ENCODE data around the gene ADAMTS18. TPM values are rescaled to one million over a fixed set of nuclear protein-coding genes. Genes with fewer than 3 reads are reported as not detected.

Gene ADAMTS18
- total RNA-seq, 2 experiments from 2014 or later = not detected

DNA sequence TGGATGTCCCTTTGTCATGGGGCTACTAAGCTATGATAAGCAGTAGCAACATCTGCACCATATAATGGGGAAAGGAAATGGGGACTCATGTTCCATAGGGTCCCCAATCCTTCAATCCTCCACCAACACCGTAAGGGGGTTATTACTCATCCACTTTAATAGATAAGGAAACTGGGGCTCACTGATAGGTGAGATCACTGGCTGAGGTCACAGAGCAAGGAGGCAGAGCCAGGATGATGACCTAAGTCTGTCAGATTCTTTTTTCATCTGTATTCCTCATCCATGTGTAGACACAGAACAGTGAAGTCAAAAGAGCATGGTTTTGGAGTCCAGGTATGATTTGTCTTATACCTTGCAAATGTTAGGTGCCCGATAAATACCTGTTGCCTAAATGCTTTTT, 10.5 kb upstream of the ADAMTS18 start:
- Histone ChIP-seq H3K79me2 (ENCODE audit: insufficient read depth, low read depth, low read length) (no peaks in the 10 kb centered on the region), H2AFZ (ENCODE audit: low read length) (no peak overlapping the region), H4K20me1 (ENCODE audit: insufficient read depth, low read length) (no peaks in the 10 kb centered on the region), H3K4me2 (ENCODE audit: low read length) (no peak overlapping the region), H3K9me2 (ENCODE audit: insufficient read depth, low read length) (no peaks in the 10 kb centered on the region), H3K27ac (ENCODE audit: low read depth, low read length, poor library complexity, severe bottlenecking) (no peak overlapping the region), H3K4me1 (ENCODE audit: insufficient read depth, low read length, poor library complexity, severe bottlenecking) (no peaks in the 10 kb centered on the region), H3K36me3 (ENCODE audit: insufficient read depth, low read length) (no peaks in the 10 kb centered on the region), H3K9me3 (ENCODE audit: low read length) (no peaks in the 10 kb centered on the region), H3K4me3 (ENCODE audit: low read depth, low read length, poor library complexity, severe bottlenecking) (no peak overlapping the region)
- DNase-seq (ENCODE audit: low spot score) = no peak
- no TSS peak for BruUV-seq (replicated peaks)
- CTCF ChIA-PET (ENCODE audit: unreplicated experiment) = no interaction called here
- intact Hi-C loops (cut with micrococcal nuclease; ENCODE audit: unreplicated experiment) = no loop called here
- POLR2A ChIA-PET = interaction anchor here (0.6 kb wide), 1 partner anchor 34 kb away, joined by 3 read pairs; no protein-coding TSS in a partner anchor
- TF ChIP-seq, protein P1, sequence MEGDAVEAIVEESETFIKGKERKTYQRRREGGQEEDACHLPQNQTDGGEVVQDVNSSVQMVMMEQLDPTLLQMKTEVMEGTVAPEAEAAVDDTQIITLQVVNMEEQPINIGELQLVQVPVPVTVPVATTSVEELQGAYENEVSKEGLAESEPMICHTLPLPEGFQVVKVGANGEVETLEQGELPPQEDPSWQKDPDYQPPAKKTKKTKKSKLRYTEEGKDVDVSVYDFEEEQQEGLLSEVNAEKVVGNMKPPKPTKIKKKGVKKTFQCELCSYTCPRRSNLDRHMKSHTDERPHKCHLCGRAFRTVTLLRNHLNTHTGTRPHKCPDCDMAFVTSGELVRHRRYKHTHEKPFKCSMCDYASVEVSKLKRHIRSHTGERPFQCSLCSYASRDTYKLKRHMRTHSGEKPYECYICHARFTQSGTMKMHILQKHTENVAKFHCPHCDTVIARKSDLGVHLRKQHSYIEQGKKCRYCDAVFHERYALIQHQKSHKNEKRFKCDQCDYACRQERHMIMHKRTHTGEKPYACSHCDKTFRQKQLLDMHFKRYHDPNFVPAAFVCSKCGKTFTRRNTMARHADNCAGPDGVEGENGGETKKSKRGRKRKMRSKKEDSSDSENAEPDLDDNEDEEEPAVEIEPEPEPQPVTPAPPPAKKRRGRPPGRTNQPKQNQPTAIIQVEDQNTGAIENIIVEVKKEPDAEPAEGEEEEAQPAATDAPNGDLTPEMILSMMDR (conservative IDR thresholded peaks at IDR 0.05; ENCODE audit: low read length) = no peak
- TF ChIP-seq EZH2phosphoT487 (IDR thresholded peaks at IDR 0.05; ENCODE audit: borderline replicate concordance, low read depth, low read length) = no peak

DNA sequence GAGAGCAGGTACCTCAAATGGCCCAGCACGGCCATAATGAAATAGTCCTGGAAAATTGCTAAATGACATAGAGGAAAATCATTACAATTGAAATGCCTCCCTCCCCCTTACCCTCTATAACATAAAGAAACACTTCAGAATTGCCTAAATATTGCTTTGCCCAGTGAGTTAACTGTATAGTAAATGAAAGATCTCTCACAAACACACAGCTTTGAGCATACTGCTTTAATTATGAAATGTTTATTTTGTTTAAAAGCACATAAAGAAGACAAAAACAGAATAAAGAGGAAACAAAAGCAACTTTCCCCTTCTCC, 9.3 kb upstream of the ADAMTS18 start:
- Histone ChIP-seq H3K9me2 (ENCODE audit: insufficient read depth, low read length) (no peaks in the 10 kb centered on the region), H3K4me2 (ENCODE audit: low read length) (no peak overlapping the region), H3K36me3 (ENCODE audit: insufficient read depth, low read length) (no peaks in the 10 kb centered on the region), H4K20me1 (ENCODE audit: insufficient read depth, low read length) (no peaks in the 10 kb centered on the region), H3K79me2 (ENCODE audit: insufficient read depth, low read depth, low read length) (no peaks in the 10 kb centered on the region), H3K27ac (ENCODE audit: low read depth, low read length, poor library complexity, severe bottlenecking) (no peak overlapping the region), H3K4me3 (ENCODE audit: low read depth, low read length, poor library complexity, severe bottlenecking) (no peak overlapping the region), H2AFZ (ENCODE audit: low read length) (no peak overlapping the region), H3K4me1 (ENCODE audit: insufficient read depth, low read length, poor library complexity, severe bottlenecking) (no peaks in the 10 kb centered on the region), H3K9me3 (ENCODE audit: low read length) (no peaks in the 10 kb centered on the region)
- no TSS peak for BruUV-seq (replicated peaks)
- intact Hi-C loops (cut with micrococcal nuclease; ENCODE audit: unreplicated experiment) = no loop called here
- TF ChIP-seq, protein P1 (conservative IDR thresholded peaks at IDR 0.05; ENCODE audit: low read length) = no peak
- no peak for TF ChIP-seq EZH2phosphoT487 (IDR thresholded peaks at IDR 0.05; ENCODE audit: borderline replicate concordance, low read depth, low read length)
- DNase-seq (ENCODE audit: low spot score) = no peak
- ChIA-PET CTCF (ENCODE audit: unreplicated experiment) (no interaction called here), POLR2A (no interaction called here)

DNA sequence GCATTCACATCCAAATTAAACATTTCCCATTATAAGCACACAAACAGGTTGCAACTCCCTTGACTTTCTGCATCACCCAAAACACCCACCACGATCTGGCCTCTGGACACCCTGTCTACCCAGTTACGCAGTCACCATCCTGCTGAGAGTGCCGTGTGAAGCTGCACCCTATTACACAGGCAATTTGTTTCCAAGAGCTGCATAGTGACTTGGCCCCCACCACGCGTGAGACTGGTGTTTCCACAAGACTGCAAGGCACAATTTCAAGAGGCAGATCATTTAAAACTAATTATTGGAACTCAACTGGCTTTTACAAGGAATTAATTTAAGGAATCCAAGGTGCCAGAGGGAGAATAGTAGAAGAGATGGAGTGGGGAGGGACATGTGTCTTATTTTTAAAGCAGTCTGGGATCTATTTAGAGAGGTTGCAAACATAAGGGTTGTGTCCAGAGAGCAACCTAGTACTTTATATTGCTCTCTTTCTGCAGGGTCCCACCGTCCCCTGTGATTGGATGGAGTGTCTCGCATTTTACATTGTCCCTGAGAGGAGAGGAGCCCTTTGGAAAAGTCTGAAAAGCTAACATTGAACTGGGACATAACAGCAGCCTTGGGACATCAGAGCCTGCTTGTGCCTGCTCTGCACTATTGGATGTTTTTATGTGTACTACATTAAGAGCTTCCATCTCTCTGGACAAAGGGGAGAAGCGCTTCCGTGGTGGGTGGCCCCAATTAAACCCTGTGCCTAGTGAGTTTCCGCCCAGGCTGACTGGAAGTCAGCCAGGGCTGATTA, 8.7 kb upstream of the ADAMTS18 start:
- Histone ChIP-seq H2AFZ (ENCODE audit: low read length) (no peak overlapping the region), H3K9me2 (ENCODE audit: insufficient read depth, low read length) (no peaks in the 10 kb centered on the region), H3K9me3 (ENCODE audit: low read length) (no peaks in the 10 kb centered on the region), H3K79me2 (ENCODE audit: insufficient read depth, low read depth, low read length) (no peaks in the 10 kb centered on the region), H3K27ac (ENCODE audit: low read depth, low read length, poor library complexity, severe bottlenecking) (no peak overlapping the region), H3K4me1 (ENCODE audit: insufficient read depth, low read length, poor library complexity, severe bottlenecking) (no peaks in the 10 kb centered on the region), H4K20me1 (ENCODE audit: insufficient read depth, low read length) (no peaks in the 10 kb centered on the region), H3K4me3 (ENCODE audit: low read depth, low read length, poor library complexity, severe bottlenecking) (no peak overlapping the region), H3K4me2 (ENCODE audit: low read length) (no peak overlapping the region), H3K36me3 (ENCODE audit: insufficient read depth, low read length) (no peaks in the 10 kb centered on the region)
- intact Hi-C loops (cut with micrococcal nuclease; ENCODE audit: unreplicated experiment) = no loop called here
- BruUV-seq (replicated peaks) = no TSS peak
- TF ChIP-seq, protein P1 (conservative IDR thresholded peaks at IDR 0.05; ENCODE audit: low read length) = no peak
- no peak for TF ChIP-seq EZH2phosphoT487 (IDR thresholded peaks at IDR 0.05; ENCODE audit: borderline replicate concordance, low read depth, low read length)
- CTCF ChIA-PET (ENCODE audit: unreplicated experiment) = no interaction called here
- POLR2A ChIA-PET = no interaction called here
- DNase-seq (ENCODE audit: low spot score) = no peak

Data from OCI-LY7 (cell line).